ENCODE data around the gene C2CD2L. TPM values are rescaled to one million over a fixed set of nuclear protein-coding genes. Genes with fewer than 3 reads are reported as not detected.
A peak's percentile ranks its signal among the peaks of the same experiment; 100 is the strongest.

The C2CD2L gene
- total and polyA plus RNA-seq, 2 of the 13 experiments (the other 11 are each of a cell fraction or from before 2014, with no cell fraction given): 3.7 to 5.5 TPM

DNA sequence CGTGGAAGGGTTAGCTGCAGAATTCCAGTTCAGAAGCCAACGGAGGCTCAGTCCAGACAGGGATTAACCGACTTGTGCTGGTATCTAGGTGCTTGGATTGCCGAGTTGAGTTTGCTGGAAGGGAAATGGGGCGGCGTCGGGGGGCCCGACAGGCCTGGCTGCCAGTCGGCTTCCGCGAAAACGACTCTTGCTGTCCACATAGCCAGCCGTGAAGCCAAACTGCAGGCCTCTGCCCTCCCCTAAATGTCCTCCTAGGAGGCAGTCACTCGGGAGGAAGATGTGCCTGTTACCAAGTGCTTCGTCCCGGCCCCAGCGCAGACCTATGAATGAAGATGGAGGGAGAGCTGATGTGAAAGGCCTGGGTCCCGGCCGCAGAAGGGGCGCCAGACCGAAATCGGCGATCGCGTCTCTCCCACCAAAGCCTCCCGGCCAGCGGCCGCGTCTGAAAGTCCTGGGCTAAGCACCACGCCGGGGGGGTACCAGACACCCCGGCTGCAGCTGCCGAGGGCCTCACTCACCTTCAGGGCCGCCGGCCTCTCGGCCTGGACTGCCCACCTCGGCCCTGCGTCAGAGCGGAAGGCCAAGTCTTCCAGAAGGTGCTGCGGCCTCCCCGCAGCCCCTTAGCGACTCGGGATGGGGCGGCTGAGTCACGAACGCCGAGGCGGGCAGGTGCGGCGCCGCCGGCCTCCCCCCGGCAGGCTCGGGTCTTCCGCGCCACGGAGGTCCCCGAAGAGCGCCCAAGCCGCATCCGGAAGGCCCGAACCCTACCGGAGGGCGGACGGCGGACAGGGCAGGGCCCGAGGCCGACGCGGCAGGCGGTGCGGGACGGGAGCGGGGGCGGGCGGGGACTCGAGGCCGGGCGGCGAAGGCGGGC lies 13.0 kb upstream of the C2CD2L start (continued):
- no peak for TF ChIP-seq HOXA9 (CRISPR knock-in tag; IDR thresholded peaks at IDR 0.05; ENCODE audit: borderline replicate concordance)
- TF ChIP-seq ZNF557 (CRISPR knock-in tag; IDR thresholded peaks at IDR 0.05): no peak
- no peak for TF ChIP-seq TP53 (CRISPR knock-in tag; conservative IDR thresholded peaks at IDR 0.05)
- TF ChIP-seq, protein P1, sequence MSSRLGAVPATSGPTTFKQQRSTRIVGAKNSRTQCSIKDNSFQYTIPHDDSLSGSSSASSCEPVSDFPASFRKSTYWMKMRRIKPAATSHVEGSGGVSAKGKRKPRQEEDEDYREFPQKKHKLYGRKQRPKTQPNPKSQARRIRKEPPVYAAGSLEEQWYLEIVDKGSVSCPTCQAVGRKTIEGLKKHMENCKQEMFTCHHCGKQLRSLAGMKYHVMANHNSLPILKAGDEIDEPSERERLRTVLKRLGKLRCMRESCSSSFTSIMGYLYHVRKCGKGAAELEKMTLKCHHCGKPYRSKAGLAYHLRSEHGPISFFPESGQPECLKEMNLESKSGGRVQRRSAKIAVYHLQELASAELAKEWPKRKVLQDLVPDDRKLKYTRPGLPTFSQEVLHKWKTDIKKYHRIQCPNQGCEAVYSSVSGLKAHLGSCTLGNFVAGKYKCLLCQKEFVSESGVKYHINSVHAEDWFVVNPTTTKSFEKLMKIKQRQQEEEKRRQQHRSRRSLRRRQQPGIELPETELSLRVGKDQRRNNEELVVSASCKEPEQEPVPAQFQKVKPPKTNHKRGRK (CRISPR knock-in tag; IDR thresholded peaks at IDR 0.05): no peak
- TF ChIP-seq, protein P2, sequence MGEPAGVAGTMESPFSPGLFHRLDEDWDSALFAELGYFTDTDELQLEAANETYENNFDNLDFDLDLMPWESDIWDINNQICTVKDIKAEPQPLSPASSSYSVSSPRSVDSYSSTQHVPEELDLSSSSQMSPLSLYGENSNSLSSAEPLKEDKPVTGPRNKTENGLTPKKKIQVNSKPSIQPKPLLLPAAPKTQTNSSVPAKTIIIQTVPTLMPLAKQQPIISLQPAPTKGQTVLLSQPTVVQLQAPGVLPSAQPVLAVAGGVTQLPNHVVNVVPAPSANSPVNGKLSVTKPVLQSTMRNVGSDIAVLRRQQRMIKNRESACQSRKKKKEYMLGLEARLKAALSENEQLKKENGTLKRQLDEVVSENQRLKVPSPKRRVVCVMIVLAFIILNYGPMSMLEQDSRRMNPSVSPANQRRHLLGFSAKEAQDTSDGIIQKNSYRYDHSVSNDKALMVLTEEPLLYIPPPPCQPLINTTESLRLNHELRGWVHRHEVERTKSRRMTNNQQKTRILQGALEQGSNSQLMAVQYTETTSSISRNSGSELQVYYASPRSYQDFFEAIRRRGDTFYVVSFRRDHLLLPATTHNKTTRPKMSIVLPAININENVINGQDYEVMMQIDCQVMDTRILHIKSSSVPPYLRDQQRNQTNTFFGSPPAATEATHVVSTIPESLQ (CRISPR knock-in tag; conservative IDR thresholded peaks at IDR 0.05): no peak
- no peak for TF ChIP-seq ELF1 (CRISPR knock-in tag; IDR thresholded peaks at IDR 0.05)
- TF ChIP-seq ZFAT (CRISPR knock-in tag; conservative IDR thresholded peaks at IDR 0.05): no peak
- 0 out of 2 replicates have a peak, but pooled peaks have one; percentile 46 for TF ChIP-seq FOXO4 (CRISPR knock-in tag; conservative IDR thresholded peaks at IDR 0.05)
- no peak for TF ChIP-seq ZNF703 (CRISPR knock-in tag; IDR thresholded peaks at IDR 0.05; ENCODE audit: borderline replicate concordance)
- no peak for TF ChIP-seq JDP2 (CRISPR knock-in tag; IDR thresholded peaks at IDR 0.05; ENCODE audit: borderline replicate concordance)
- no peak for TF ChIP-seq NFKBIZ (CRISPR knock-in tag; IDR thresholded peaks at IDR 0.05)
- no peak for TF ChIP-seq FLYWCH1 (CRISPR knock-in tag; IDR thresholded peaks at IDR 0.05)
- no peak for TF ChIP-seq IKZF1 (IDR thresholded peaks at IDR 0.05)
- TF ChIP-seq ZNF329 (CRISPR knock-in tag; IDR thresholded peaks at IDR 0.05; ENCODE audit: low read depth): no peak
- TF ChIP-seq ZNF33A (CRISPR knock-in tag; IDR thresholded peaks at IDR 0.05; ENCODE audit: borderline replicate concordance): no peak
- TF ChIP-seq GZF1 (CRISPR knock-in tag; IDR thresholded peaks at IDR 0.05): no peak
- TF ChIP-seq, protein P3, sequence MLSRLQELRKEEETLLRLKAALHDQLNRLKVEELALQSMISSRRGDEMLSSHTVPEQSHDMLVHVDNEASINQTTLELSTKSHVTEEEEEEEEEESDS (CRISPR knock-in tag; IDR thresholded peaks at IDR 0.05; ENCODE audit: borderline replicate concordance): no peak
- no peak for TF ChIP-seq ZFYVE20 (CRISPR knock-in tag; IDR thresholded peaks at IDR 0.05; ENCODE audit: borderline replicate concordance, low read depth)
- no peak for TF ChIP-seq CEBPB (IDR thresholded peaks at IDR 0.05; ENCODE audit: borderline replicate concordance, low read depth, low read length)
- TF ChIP-seq GFI1 (CRISPR knock-in tag; IDR thresholded peaks at IDR 0.05; ENCODE audit: borderline replicate concordance): no peak
- no peak for TF ChIP-seq MAFG (CRISPR knock-in tag; IDR thresholded peaks at IDR 0.05)
- no peak for TF ChIP-seq RARG (CRISPR knock-in tag; IDR thresholded peaks at IDR 0.05; ENCODE audit: low read depth)
- TF ChIP-seq, protein P4, sequence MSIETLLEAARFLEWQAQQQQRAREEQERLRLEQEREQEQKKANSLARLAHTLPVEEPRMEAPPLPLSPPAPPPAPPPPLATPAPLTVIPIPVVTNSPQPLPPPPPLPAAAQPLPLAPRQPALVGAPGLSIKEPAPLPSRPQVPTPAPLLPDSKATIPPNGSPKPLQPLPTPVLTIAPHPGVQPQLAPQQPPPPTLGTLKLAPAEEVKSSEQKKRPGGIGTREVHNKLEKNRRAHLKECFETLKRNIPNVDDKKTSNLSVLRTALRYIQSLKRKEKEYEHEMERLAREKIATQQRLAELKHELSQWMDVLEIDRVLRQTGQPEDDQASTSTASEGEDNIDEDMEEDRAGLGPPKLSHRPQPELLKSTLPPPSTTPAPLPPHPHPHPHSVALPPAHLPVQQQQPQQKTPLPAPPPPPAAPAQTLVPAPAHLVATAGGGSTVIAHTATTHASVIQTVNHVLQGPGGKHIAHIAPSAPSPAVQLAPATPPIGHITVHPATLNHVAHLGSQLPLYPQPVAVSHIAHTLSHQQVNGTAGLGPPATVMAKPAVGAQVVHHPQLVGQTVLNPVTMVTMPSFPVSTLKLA (IDR thresholded peaks at IDR 0.05): no peak
- TF ChIP-seq DNMT3B (CRISPR knock-in tag; conservative IDR thresholded peaks at IDR 0.05): no peak

Data from HepG2 (cell line).